GM12878 (cell line): ENCODE results near the gene SLC38A8. TPM values are rescaled to one million over a fixed set of nuclear protein-coding genes. Genes with fewer than 3 reads are reported as not detected.

ENCODE experiments used
- ATAC-seq: fragments of 200-7000 bp; cut with Tn5 transposase; 3 replicates; pipeline ENCODE4 v1.9.1; 2020; ENCODE audit warnings: mild to moderate bottlenecking, moderate library complexity
- BruUV-seq: library from RNA; stranded (reverse); fragments of 400-500 nt; replicated peaks from 2 replicates; lab custom pipeline; 2021; lab: Mats Ljungman, UMichigan
- CTCF ChIA-PET: fragments of 300-600 bp; sonication (Branson Sonifier 250); formaldehyde crosslinking; extraction: SDS; loops from one replicate; lab custom pipeline; 2021; ENCODE audit warnings: inconsistent platforms; lab: Yijun Ruan, JAX
- POLR2A ChIA-PET: fragments of 350-600 bp; formaldehyde crosslinking; extraction: SDS; loops from one replicate; lab custom pipeline; 2021; ENCODE audit warnings: inconsistent platforms; lab: Charles Lee
- RAD21 ChIA-PET: fragments of 300-600 bp; sonication (Branson Sonifier 250); formaldehyde crosslinking; loops from one replicate; lab custom pipeline; 2023; ENCODE audit warnings: antibody characterized with exemption; ENCODE audit not compliant: unreplicated experiment; lab: Charles Lee
- SMC1A ChIA-PET: fragments of 300-600 bp; sonication (Branson Sonifier 250); formaldehyde crosslinking; loops from one replicate; lab custom pipeline; 2023; ENCODE audit not compliant: unreplicated experiment, uncharacterized antibody; lab: Charles Lee
- DNase-seq: peaks from one replicate; pipeline ENCODE4 v3.0.0-alpha.2; 2011; ENCODE audit warnings: low read depth, low spot score
- FAIRE-seq: peaks from 3 replicates; lab custom pipeline; 2011; peaks lifted over from hg19 to GRCh38; lab: Jason Lieb, UNC
- H2AFZ ChIP-seq: 2 replicates; pipeline ENCODE4 v1.6.0; 2011; ENCODE audit warnings: low read depth, low read length, control low read depth; ENCODE audit not compliant: control insufficient read depth
- H3K27ac ChIP-seq: 2 replicates; pipeline ENCODE4 v1.5.1; 2011; ENCODE audit warnings: control low read depth; ENCODE audit not compliant: control insufficient read depth, insufficient read depth
- H3K27me3 ChIP-seq, 2 experiments: replicated peaks in 1 of 2; 2 replicates each; pipeline versions ENCODE4 v1.6.0 to v1.6.1; 2011; ENCODE audit warnings: low read length in 1 of 2; ENCODE audit not compliant: control insufficient read depth in 2 of 2, insufficient read depth in 2 of 2
- H3K36me3 ChIP-seq, 2 experiments: 2 replicates each; pipeline ENCODE4 v1.5.1; 2011; ENCODE audit warnings: low read length in 1 of 2; ENCODE audit not compliant: control insufficient read depth in 2 of 2, insufficient read depth in 2 of 2
- H3K4me1 ChIP-seq: 2 replicates; pipeline ENCODE4 v1.6.1; 2011; ENCODE audit warnings: mild to moderate bottlenecking, low read length, moderate library complexity, mixed read lengths; ENCODE audit not compliant: control insufficient read depth, insufficient read depth
- H3K4me2 ChIP-seq: 2 replicates; pipeline ENCODE4 v1.6.0; 2011; ENCODE audit warnings: control low read depth; ENCODE audit not compliant: control insufficient read depth, insufficient read depth
- H3K4me3 ChIP-seq: fragments of 200-600 bp; sonication (generic); 2 replicates; pipeline ENCODE4 v1.5.1; 2016
- H3K79me2 ChIP-seq: 2 replicates; pipeline ENCODE4 v1.6.0; 2011; ENCODE audit warnings: low read length; ENCODE audit not compliant: control insufficient read depth, insufficient read depth
- H3K9ac ChIP-seq: 2 replicates; pipeline ENCODE4 v1.8.0; 2011; ENCODE audit warnings: low read length, control low read depth, mixed read lengths; ENCODE audit not compliant: control insufficient read depth, insufficient read depth
- H3K9me3 ChIP-seq: replicated peaks from 3 replicates; pipeline ENCODE4 v1.5.1; 2011; ENCODE audit warnings: mild to moderate bottlenecking, low read length; ENCODE audit not compliant: control insufficient read depth, insufficient read depth
- H4K20me1 ChIP-seq: 2 replicates; pipeline ENCODE4 v1.6.0; 2011; ENCODE audit not compliant: control insufficient read depth, insufficient read depth
- BCL3 ChIP-seq: IDR thresholded peaks from 2 replicates; pipeline ENCODE4 v1.6.1; 2011; ENCODE audit warnings: borderline replicate concordance, low read depth, mild to moderate bottlenecking, moderate library complexity, low read length; ENCODE audit not compliant: insufficient read depth, poor library complexity, severe bottlenecking
- CBFB ChIP-seq: IDR thresholded peaks from 2 replicates; pipeline ENCODE4 v1.6.1; 2016; ENCODE audit warnings: antibody characterized with exemption, low read depth
- CBX3 ChIP-seq: fragments of 200-600 bp; sonication (generic); IDR thresholded peaks from 2 replicates; pipeline ENCODE4 v1.6.1; 2016; ENCODE audit warnings: low read depth, borderline replicate concordance
- CHD4 ChIP-seq: fragments of 200-600 bp; sonication (generic); IDR thresholded peaks from 2 replicates; pipeline ENCODE4 v1.6.1; 2016; ENCODE audit warnings: mild to moderate bottlenecking
- CREB1 ChIP-seq: IDR thresholded peaks from 2 replicates; pipeline ENCODE4 v1.6.1; 2012; ENCODE audit warnings: low read depth, mild to moderate bottlenecking, inconsistent platforms
- ELK1 ChIP-seq: IDR thresholded peaks from 2 replicates; pipeline ENCODE4 v1.6.1; 2012; ENCODE audit warnings: low read depth, low read length, improper control_type of control experiment
- FOS ChIP-seq: IDR thresholded peaks from 3 replicates; pipeline ENCODE4 v1.6.1; 2011; ENCODE audit warnings: borderline replicate concordance; ENCODE audit not compliant: insufficient read length; ENCODE audit errors: extremely low read depth
- HCFC1 ChIP-seq: fragments of 150-350 bp; IDR thresholded peaks from 2 replicates; pipeline ENCODE4 v1.6.1; 2014; ENCODE audit warnings: low read length
- HDGF ChIP-seq: fragments of 450-650 bp; IDR thresholded peaks from 2 replicates; pipeline ENCODE4 v1.6.1; 2016; ENCODE audit warnings: antibody characterized with exemption
- IRF5 ChIP-seq: fragments of 450-650 bp; IDR thresholded peaks from 2 replicates; pipeline ENCODE4 v1.6.1; 2017; ENCODE audit warnings: borderline replicate concordance
- KAT2A ChIP-seq: conservative IDR thresholded peaks from 2 replicates; pipeline ENCODE4 v1.6.1; 2011; ENCODE audit warnings: low read depth, low read length; ENCODE audit not compliant: control insufficient read depth
- NFYA ChIP-seq: IDR thresholded peaks from 2 replicates; pipeline ENCODE4 v1.6.1; 2011; ENCODE audit warnings: low read depth, mild to moderate bottlenecking, low read length, improper control_type of control experiment, borderline replicate concordance
- NRF1 ChIP-seq: conservative IDR thresholded peaks from 2 replicates; pipeline ENCODE4 v1.6.1; 2011; ENCODE audit warnings: mild to moderate bottlenecking, low read depth, low read length, improper control_type of control experiment
- PKNOX1 ChIP-seq: fragments of 450-650 bp; IDR thresholded peaks from 2 replicates; pipeline ENCODE4 v1.6.1; 2016; ENCODE audit warnings: mild to moderate bottlenecking
- PML ChIP-seq: IDR thresholded peaks from 2 replicates; pipeline ENCODE4 v1.6.1; 2012; ENCODE audit warnings: low read length, inconsistent platforms
- RB1 ChIP-seq: fragments of 450-650 bp; formaldehyde crosslinking; IDR thresholded peaks from 2 replicates; pipeline ENCODE4 v1.6.1; 2017; ENCODE audit warnings: mild to moderate bottlenecking, borderline replicate concordance
- RBBP5 ChIP-seq: fragments of 200-600 bp; sonication (generic); conservative IDR thresholded peaks from 2 replicates; pipeline ENCODE4 v1.6.1; 2016
- SMC3 ChIP-seq: IDR thresholded peaks from 2 replicates; pipeline ENCODE4 v1.6.1; 2011; ENCODE audit warnings: low read length, improper control_type of control experiment, borderline replicate concordance
- TCF3 ChIP-seq: IDR thresholded peaks from 2 replicates; pipeline ENCODE4 v1.6.1; 2012; ENCODE audit warnings: low read depth, mild to moderate bottlenecking, low read length, borderline replicate concordance; ENCODE audit not compliant: insufficient read depth
- WGBS: methylation state at CpG from one replicate; pipeline ENCODE4 v1.1.6; 2016; ENCODE audit warnings: low lambda C conversion rate; ENCODE audit not compliant: insufficient replicate concordance, insufficient coverage; ENCODE audit errors: missing lambda C conversion rate; 5-methylcytosine and 5-hydroxymethylcytosine counted together
- in situ Hi-C: fragments of 300-500 bp; cut with MboI; formaldehyde crosslinking; loops from 9 replicates; pipeline ENCODE4 v1.14.3; 2018; ENCODE audit warnings: mixed read lengths
- intact Hi-C: fragments of 100-400 bp; cut with micrococcal nuclease; formaldehyde crosslinking; loops from one replicate; pipeline ENCODE4 v1.14.2; 2022; ENCODE audit not compliant: unreplicated experiment
- polyA plus RNA-seq, 11 experiments: library from polyadenylated mRNA; depleted of rRNA in 4 of 11; unstranded in 6 of 11; stranded (reverse) in 5 of 11; fragments of >200 nt; fragmentation: Nextera tagmentation in 4 of 11; fragmentation: Illumina TruSeq in 1 of 11; extraction: Ambion mirVana in 4 of 11; extraction: Trizol in 1 of 11; gene quantifications; 1 replicate in 1 of 11; 2 replicates in 10 of 11; pipeline versions ENCODE4 v1.2.1 to v1.2.3, GENCODE V29; 2011 to 2016; ENCODE audit warnings: inconsistent platforms in 2 of 11, missing spikeins in 2 of 11, low read depth in 1 of 11
- total RNA-seq, 4 experiments: library from RNA; depleted of rRNA in 3 of 4; stranded (reverse); fragments of >200 nt in 3 of 4; fragmentation: Illumina TruSeq in 1 of 4; extraction: Trizol in 1 of 4; gene quantifications; 2 replicates each; pipeline versions ENCODE4 v1.2.1 to v1.2.3, GENCODE V29; 2013 to 2021
- TF ChIP-seq, protein P1 (sequence below): fragments of 450-650 bp; IDR thresholded peaks from 2 replicates; pipeline ENCODE4 v1.6.1; 2014; ENCODE audit warnings: mild to moderate bottlenecking

The SLC38A8 gene
- total and polyA plus RNA-seq, 10 of the 15 experiments (the other 5 are each of a cell fraction or from before 2014, with no cell fraction given): not detected

DNA sequence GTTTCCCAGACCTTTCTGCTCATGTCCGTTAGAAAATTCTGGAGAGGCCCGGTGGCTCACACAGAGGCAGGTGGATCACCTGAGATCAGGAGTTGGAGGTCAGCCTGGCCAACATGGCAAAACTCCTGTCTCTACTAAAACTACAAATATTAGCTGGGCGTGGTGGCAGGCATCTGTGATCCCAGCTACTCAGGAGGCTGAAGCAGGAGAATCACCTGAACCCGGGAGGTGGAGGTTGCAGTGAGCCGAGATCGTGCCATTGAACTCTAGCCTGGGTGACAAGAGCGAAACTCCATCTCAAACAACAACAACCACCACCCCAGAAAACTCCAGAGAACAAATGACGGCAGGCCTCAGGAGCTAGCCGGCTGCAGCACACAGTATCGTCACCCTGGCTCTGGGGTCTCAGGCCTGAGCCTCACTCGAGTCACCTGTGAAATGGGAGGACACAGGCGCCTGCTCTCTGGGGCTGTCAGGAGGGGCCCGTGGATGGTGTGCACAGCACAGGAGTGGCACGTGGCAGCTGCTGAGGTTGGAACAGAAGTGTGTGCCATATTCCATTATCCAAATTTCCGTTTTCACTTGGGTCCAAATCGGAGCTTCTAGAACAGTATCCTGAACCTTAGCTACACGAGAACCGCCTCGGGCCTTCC, 3.3 kb upstream of the SLC38A8 start:
- no peaks in the 10 kb centered on the region; a peak in 3 of 4 replicates for H3K27me3 ChIP-seq

More for the DNA sequence above, 3.3 kb upstream of the SLC38A8 start:
- POLR2A ChIA-PET: no interaction called here
- TF ChIP-seq RB1 (no peak), TCF3 (no peak), NRF1 (no peak), IRF5 (no peak), CHD4 (no peak), HCFC1 (no peak), PML (no peak), CBFB (no peak), NFYA (no peak), KAT2A (no peak), ELK1 (no peak), RBBP5 (no peak), CREB1 (no peak), BCL3 (no peak), SMC3 (no peak), HDGF (no peak), FOS (no peak), PKNOX1 (no peak), CBX3 (no peak)
- TF ChIP-seq, protein P1, sequence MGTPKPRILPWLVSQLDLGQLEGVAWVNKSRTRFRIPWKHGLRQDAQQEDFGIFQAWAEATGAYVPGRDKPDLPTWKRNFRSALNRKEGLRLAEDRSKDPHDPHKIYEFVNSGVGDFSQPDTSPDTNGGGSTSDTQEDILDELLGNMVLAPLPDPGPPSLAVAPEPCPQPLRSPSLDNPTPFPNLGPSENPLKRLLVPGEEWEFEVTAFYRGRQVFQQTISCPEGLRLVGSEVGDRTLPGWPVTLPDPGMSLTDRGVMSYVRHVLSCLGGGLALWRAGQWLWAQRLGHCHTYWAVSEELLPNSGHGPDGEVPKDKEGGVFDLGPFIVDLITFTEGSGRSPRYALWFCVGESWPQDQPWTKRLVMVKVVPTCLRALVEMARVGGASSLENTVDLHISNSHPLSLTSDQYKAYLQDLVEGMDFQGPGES: no peak
- CTCF ChIA-PET: interaction anchor here (0.6 to 1.5 kb wide), 2 partner anchors 17 to 54 kb away, joined by 3 to 4 read pairs; no protein-coding TSS in a partner anchor
- H3K4me1 ChIP-seq: no peaks in the 10 kb centered on the region
- DNase-seq (no peak), FAIRE-seq (no peak), ATAC-seq (no peak)
- H3K79me2 ChIP-seq: no peaks in the 10 kb centered on the region
- SMC1A ChIA-PET: no interaction called here
- no peak overlapping the region for H3K9ac ChIP-seq
- H2AFZ ChIP-seq: no peak overlapping the region
- H3K36me3 ChIP-seq: no peaks in the 10 kb centered on the region; a peak in 1 of 4 replicates
- WGBS: 83% methylated on average over 19 of the region's 19 CpGs
- in situ Hi-C loops (no loop called here), intact Hi-C loops (no loop called here)
- no peaks in the 10 kb centered on the region for H3K9me3 ChIP-seq
- RAD21 ChIA-PET: no interaction called here
- no TSS peak for BruUV-seq
- H4K20me1 ChIP-seq: no peaks in the 10 kb centered on the region
- H3K4me3 ChIP-seq: no peak overlapping the region
- no peak overlapping the region for H3K27ac ChIP-seq
- H3K4me2 ChIP-seq: no peak overlapping the region
